Mesothelial cell of epicardium (in vitro differentiated cells): ENCODE data around the gene L3MBTL3. TPM values are rescaled to one million over a fixed set of nuclear protein-coding genes. Genes with fewer than 3 reads are reported as not detected.

Source experiments
- DNase-seq, 2 experiments: peaks; one replicate each; pipeline ENCODE4 v3.0.0; 2021; ENCODE audit warnings: low spot score in 2 of 2; ENCODE audit not compliant: unreplicated experiment in 2 of 2
- H3K27ac Mint-ChIP-seq: 2 replicates; pipeline ENCODE4 v1.8.0; 2021; ENCODE audit warnings: mixed read lengths
- H3K27me3 Mint-ChIP-seq: 2 replicates; pipeline ENCODE4 v1.8.0; 2021; ENCODE audit warnings: low read depth, mixed read lengths
- H3K36me3 Mint-ChIP-seq: 2 replicates; pipeline ENCODE4 v1.8.0; 2021; ENCODE audit warnings: mixed read lengths
- H3K4me1 Mint-ChIP-seq: 2 replicates; pipeline ENCODE4 v1.8.0; 2021; ENCODE audit warnings: mixed read lengths
- H3K4me3 Mint-ChIP-seq: 2 replicates; pipeline ENCODE4 v1.8.0; 2021; ENCODE audit warnings: mild to moderate bottlenecking, moderate library complexity, mixed read lengths
- H3K9me3 Mint-ChIP-seq: 2 replicates; pipeline ENCODE4 v1.8.0; 2021; ENCODE audit warnings: mixed read lengths
- total RNA-seq: library from RNA; stranded (reverse); gene quantifications from 3 replicates; pipeline ENCODE4 v1.2.1, GENCODE V29; 2021
- TF ChIP-seq, protein P1 (sequence below): fragments of 200-600 bp; sonication (generic); IDR thresholded peaks from one replicate; pipeline ENCODE4 v1.5.0; 2021; ENCODE audit warnings: antibody characterized with exemption; ENCODE audit not compliant: unreplicated experiment

L3MBTL3 gene
- total RNA-seq, 1 donor from 2014 or later = 35.8 TPM

GRCh38 chr6:130129762-130130246 is 111.4 kb downstream of the L3MBTL3 start:
- no peaks in the 10 kb centered on the region for H3K27me3 Mint-ChIP-seq
- H3K9me3 Mint-ChIP-seq = no peaks in the 10 kb centered on the region
- H3K4me3 Mint-ChIP-seq = no peak overlapping the region
- TF ChIP-seq, protein P1, sequence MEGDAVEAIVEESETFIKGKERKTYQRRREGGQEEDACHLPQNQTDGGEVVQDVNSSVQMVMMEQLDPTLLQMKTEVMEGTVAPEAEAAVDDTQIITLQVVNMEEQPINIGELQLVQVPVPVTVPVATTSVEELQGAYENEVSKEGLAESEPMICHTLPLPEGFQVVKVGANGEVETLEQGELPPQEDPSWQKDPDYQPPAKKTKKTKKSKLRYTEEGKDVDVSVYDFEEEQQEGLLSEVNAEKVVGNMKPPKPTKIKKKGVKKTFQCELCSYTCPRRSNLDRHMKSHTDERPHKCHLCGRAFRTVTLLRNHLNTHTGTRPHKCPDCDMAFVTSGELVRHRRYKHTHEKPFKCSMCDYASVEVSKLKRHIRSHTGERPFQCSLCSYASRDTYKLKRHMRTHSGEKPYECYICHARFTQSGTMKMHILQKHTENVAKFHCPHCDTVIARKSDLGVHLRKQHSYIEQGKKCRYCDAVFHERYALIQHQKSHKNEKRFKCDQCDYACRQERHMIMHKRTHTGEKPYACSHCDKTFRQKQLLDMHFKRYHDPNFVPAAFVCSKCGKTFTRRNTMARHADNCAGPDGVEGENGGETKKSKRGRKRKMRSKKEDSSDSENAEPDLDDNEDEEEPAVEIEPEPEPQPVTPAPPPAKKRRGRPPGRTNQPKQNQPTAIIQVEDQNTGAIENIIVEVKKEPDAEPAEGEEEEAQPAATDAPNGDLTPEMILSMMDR = no peak
- no peak overlapping the region for H3K27ac Mint-ChIP-seq
- peaks cover 10% of the 10 kb centered on the region for H3K36me3 Mint-ChIP-seq
- no peaks in the 10 kb centered on the region for H3K4me1 Mint-ChIP-seq
- no peak for DNase-seq

GRCh38 chr6:130132286-130132701 is 113.9 kb downstream of the L3MBTL3 start:
- no peaks in the 10 kb centered on the region for H3K9me3 Mint-ChIP-seq
- no peak for DNase-seq
- peaks cover 22% of the 10 kb centered on the region for H3K36me3 Mint-ChIP-seq
- no peaks in the 10 kb centered on the region for H3K4me1 Mint-ChIP-seq
- TF ChIP-seq, protein P1 = no peak
- H3K4me3 Mint-ChIP-seq = no peak overlapping the region
- H3K27me3 Mint-ChIP-seq = no peaks in the 10 kb centered on the region
- H3K27ac Mint-ChIP-seq = no peak overlapping the region

GRCh38 chr6:130134582-130134981 is 116.2 kb downstream of the L3MBTL3 start:
- TF ChIP-seq, protein P1 = no peak
- no peak overlapping the region for H3K4me3 Mint-ChIP-seq
- H3K36me3 Mint-ChIP-seq = peaks cover 36% of the 10 kb centered on the region
- H3K27me3 Mint-ChIP-seq = no peaks in the 10 kb centered on the region
- H3K27ac Mint-ChIP-seq = no peak overlapping the region
- no peaks in the 10 kb centered on the region for H3K9me3 Mint-ChIP-seq
- no peaks in the 10 kb centered on the region for H3K4me1 Mint-ChIP-seq
- DNase-seq = no peak

DNA sequence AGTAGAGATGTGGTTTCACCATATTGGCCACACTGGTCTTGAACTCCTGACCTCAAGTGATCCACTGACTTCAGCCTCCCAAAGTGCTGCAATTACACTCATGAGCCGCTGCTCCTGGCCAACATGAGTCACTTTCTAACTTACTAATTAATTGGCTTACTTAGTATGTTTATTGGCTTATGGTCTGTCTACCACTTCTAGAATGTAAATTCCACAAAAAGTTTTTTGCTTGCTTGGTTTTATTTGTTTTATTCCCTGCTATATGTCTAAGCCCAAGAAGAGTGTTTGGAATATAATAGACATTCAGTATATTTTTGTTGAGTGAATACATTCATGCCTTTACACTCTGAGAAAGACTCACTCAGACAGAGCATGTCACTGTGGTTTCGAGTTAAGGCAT is 118.4 kb downstream of the L3MBTL3 start:
- no peak for DNase-seq
- H3K27me3 Mint-ChIP-seq = no peaks in the 10 kb centered on the region
- no peak overlapping the region for H3K27ac Mint-ChIP-seq
- TF ChIP-seq, protein P1 = no peak
- no peaks in the 10 kb centered on the region for H3K4me1 Mint-ChIP-seq
- H3K36me3 Mint-ChIP-seq = peaks cover 50% of the 10 kb centered on the region
- H3K4me3 Mint-ChIP-seq = no peak overlapping the region
- no peaks in the 10 kb centered on the region for H3K9me3 Mint-ChIP-seq

GRCh38 chr6:130138116-130138908 is 119.9 kb downstream of the L3MBTL3 start:
- no peak overlapping the region for H3K4me3 Mint-ChIP-seq
- no peaks in the 10 kb centered on the region for H3K9me3 Mint-ChIP-seq
- TF ChIP-seq, protein P1 = no peak
- H3K27me3 Mint-ChIP-seq = no peaks in the 10 kb centered on the region
- H3K4me1 Mint-ChIP-seq = no peaks in the 10 kb centered on the region
- no peak for DNase-seq
- H3K36me3 Mint-ChIP-seq = peaks cover 60% of the 10 kb centered on the region
- H3K27ac Mint-ChIP-seq = no peak overlapping the region

DNA sequence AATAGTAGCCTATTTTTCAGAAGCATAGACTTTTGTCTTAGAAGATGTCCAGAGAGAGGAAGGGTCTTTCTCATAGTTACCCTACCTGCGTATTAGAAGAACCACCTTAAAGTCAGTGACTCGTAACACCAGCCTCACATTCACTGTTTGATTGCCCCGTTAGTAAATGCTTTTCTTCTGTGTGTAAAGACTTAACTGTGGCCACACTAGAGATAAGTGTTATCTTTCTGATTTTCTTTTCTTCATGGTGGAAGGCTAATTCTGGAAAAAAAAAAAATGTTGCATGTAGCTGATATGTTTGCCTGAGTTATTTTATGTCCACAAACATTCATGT is 120.5 kb downstream of the L3MBTL3 start:
- no peak for DNase-seq
- Mint-ChIP-seq H3K27me3 (no peaks in the 10 kb centered on the region), H3K4me1 (no peaks in the 10 kb centered on the region), H3K4me3 (no peak overlapping the region), H3K27ac (no peak overlapping the region), H3K9me3 (no peaks in the 10 kb centered on the region), H3K36me3 (peaks cover 64% of the 10 kb centered on the region)
- TF ChIP-seq, protein P1 = no peak
